H9 (cell line): ENCODE data around the gene SPIB. TPM values are rescaled to one million over a fixed set of nuclear protein-coding genes. Genes with fewer than 3 reads are reported as not detected.

Experiments used
- DNase-seq: peaks from one replicate; pipeline ENCODE4 v3.0.0-alpha.2; 2017
- H2AFZ ChIP-seq: one replicate; pipeline ENCODE4 v1.6.1; 2013; ENCODE audit warnings: mild to moderate bottlenecking, low read length, control low read depth, moderate library complexity
- H2AK5ac ChIP-seq: 2 replicates; pipeline ENCODE4 v1.6.1; 2013; ENCODE audit warnings: low read length, control low read depth, mixed read lengths; ENCODE audit not compliant: insufficient read length
- H2BK120ac ChIP-seq: one replicate; pipeline ENCODE4 v1.6.1; 2013; ENCODE audit warnings: low read depth, mild to moderate bottlenecking, low read length, control low read depth, inconsistent platforms; ENCODE audit not compliant: poor library complexity, severe bottlenecking
- H2BK12ac ChIP-seq: 2 replicates; pipeline ENCODE4 v1.6.1; 2013; ENCODE audit warnings: low read length, control low read depth, mixed read lengths, low read depth; ENCODE audit not compliant: insufficient read length
- H2BK15ac ChIP-seq: 2 replicates; pipeline ENCODE4 v1.6.1; 2013; ENCODE audit warnings: low read depth, low read length, control low read depth
- H2BK20ac ChIP-seq: one replicate; pipeline ENCODE4 v1.6.1; 2013; ENCODE audit warnings: low read depth, mild to moderate bottlenecking, low read length, control low read depth, inconsistent platforms; ENCODE audit not compliant: poor library complexity, severe bottlenecking
- H2BK5ac ChIP-seq: 2 replicates; pipeline ENCODE4 v1.6.1; 2013; ENCODE audit warnings: low read length, control low read depth, mixed read lengths; ENCODE audit not compliant: insufficient read length
- H3K14ac ChIP-seq: 2 replicates; pipeline ENCODE4 v1.6.1; 2013; ENCODE audit warnings: low read length, control low read depth; ENCODE audit not compliant: insufficient read depth
- H3K18ac ChIP-seq: 2 replicates; pipeline ENCODE4 v1.6.1; 2013; ENCODE audit warnings: low read depth, mild to moderate bottlenecking, mixed read lengths, low read length, control low read depth; ENCODE audit not compliant: insufficient read length
- H3K23ac ChIP-seq: 2 replicates; pipeline ENCODE4 v1.6.1; 2013; ENCODE audit warnings: low read length, control low read depth, mixed read lengths, low read depth; ENCODE audit not compliant: insufficient read length
- H3K23me2 ChIP-seq: 2 replicates; pipeline ENCODE4 v1.6.1; 2013; ENCODE audit warnings: low read depth, mild to moderate bottlenecking, mixed read lengths, low read length, control low read depth; ENCODE audit not compliant: insufficient read length, poor library complexity, severe bottlenecking
- H3K27ac ChIP-seq: 2 replicates; pipeline ENCODE4 v1.5.1; 2013; ENCODE audit warnings: low read length, control low read depth, mixed read lengths, low read depth; ENCODE audit not compliant: insufficient read length
- H3K27me3 ChIP-seq: 2 replicates; pipeline ENCODE4 v1.6.1; 2013; ENCODE audit warnings: low read length, control low read depth, inconsistent platforms; ENCODE audit not compliant: insufficient read depth
- H3K4ac ChIP-seq: 2 replicates; pipeline ENCODE4 v1.6.1; 2013; ENCODE audit warnings: low read depth, mild to moderate bottlenecking, control low read depth, inconsistent platforms, low read length, moderate library complexity
- H3K4me1 ChIP-seq: 2 replicates; pipeline ENCODE4 v1.6.1; 2013; ENCODE audit warnings: low read length, control low read depth, inconsistent platforms; ENCODE audit not compliant: insufficient read depth
- H3K4me2 ChIP-seq: 2 replicates; pipeline ENCODE4 v1.6.1; 2013; ENCODE audit warnings: low read length, control low read depth, mixed read lengths; ENCODE audit not compliant: insufficient read length, insufficient read depth
- H3K56ac ChIP-seq: 2 replicates; pipeline ENCODE4 v1.6.1; 2013; ENCODE audit warnings: low read depth, mild to moderate bottlenecking, mixed read lengths, low read length, control low read depth; ENCODE audit not compliant: insufficient read length
- H3K79me1 ChIP-seq: 2 replicates; pipeline ENCODE4 v1.6.1; 2013; ENCODE audit warnings: low read depth, mild to moderate bottlenecking, moderate library complexity, low read length, control low read depth, inconsistent platforms; ENCODE audit not compliant: insufficient read depth, poor library complexity, severe bottlenecking
- H3K79me2 ChIP-seq: 2 replicates; pipeline ENCODE4 v1.6.1; 2013; ENCODE audit warnings: low read length, control low read depth, inconsistent platforms; ENCODE audit not compliant: insufficient read depth
- H3K9ac ChIP-seq: 2 replicates; pipeline ENCODE4 v1.6.1; 2013; ENCODE audit warnings: low read length, control low read depth, mixed read lengths; ENCODE audit not compliant: insufficient read length; ENCODE audit errors: extremely low read depth
- H3K9me3 ChIP-seq: one replicate; pipeline ENCODE4 v1.6.1; 2013; ENCODE audit warnings: low read depth, low read length, inconsistent platforms; ENCODE audit not compliant: control insufficient read depth
- H3T11ph ChIP-seq: one replicate; pipeline ENCODE4 v1.6.1; 2013; ENCODE audit warnings: mild to moderate bottlenecking, low read length, control low read depth, inconsistent platforms
- H4K20me1 ChIP-seq: one replicate; pipeline ENCODE4 v1.6.1; 2013; ENCODE audit not compliant: control insufficient read depth, insufficient read length, insufficient read depth
- H4K5ac ChIP-seq: 2 replicates; pipeline ENCODE4 v1.6.1; 2013; ENCODE audit warnings: low read depth, mild to moderate bottlenecking, mixed read lengths, low read length, control low read depth; ENCODE audit not compliant: insufficient read length
- H4K8ac ChIP-seq: replicated peaks from 2 replicates; pipeline ENCODE4 v1.6.1; 2013; ENCODE audit warnings: low read length, control low read depth, mixed read lengths, low read depth; ENCODE audit not compliant: insufficient read length
- H4K91ac ChIP-seq: 2 replicates; pipeline ENCODE4 v1.6.1; 2013; ENCODE audit warnings: low read depth, mild to moderate bottlenecking, moderate library complexity, mixed read lengths, low read length, control low read depth; ENCODE audit not compliant: insufficient read length
- H3K27ac Mint-ChIP-seq, 3 experiments: 2 replicates in 2 of 3; 3 replicates in 1 of 3; pipeline ENCODE4 v1.8.0; 2020 to 2021; ENCODE audit warnings: mixed read lengths in 3 of 3, mild to moderate bottlenecking in 1 of 3, moderate library complexity in 1 of 3
- H3K27me3 Mint-ChIP-seq: 2 replicates; pipeline ENCODE4 v1.8.0; 2021; ENCODE audit warnings: low read depth, mild to moderate bottlenecking, moderate library complexity, mixed read lengths
- H3K36me3 Mint-ChIP-seq, 3 experiments: 2 replicates in 2 of 3; 3 replicates in 1 of 3; pipeline ENCODE4 v1.8.0; 2020 to 2021; ENCODE audit warnings: low read depth in 3 of 3, mixed read lengths in 3 of 3; ENCODE audit not compliant: insufficient read depth in 1 of 3
- H3K4me1 Mint-ChIP-seq, 2 experiments: 2 replicates each; pipeline ENCODE4 v1.8.0; 2020; ENCODE audit warnings: mixed read lengths in 2 of 2
- H3K4me3 Mint-ChIP-seq, 2 experiments: 2 replicates in 1 of 2; 3 replicates in 1 of 2; pipeline ENCODE4 v1.8.0; 2020 to 2021; ENCODE audit warnings: mild to moderate bottlenecking in 2 of 2, mixed read lengths in 2 of 2, moderate library complexity in 1 of 2
- H3K9me3 Mint-ChIP-seq, 2 experiments: 2 replicates in 1 of 2; 3 replicates in 1 of 2; pipeline ENCODE4 v1.8.0; 2020; ENCODE audit warnings: mild to moderate bottlenecking in 2 of 2, mixed read lengths in 2 of 2, moderate library complexity in 1 of 2
- WGBS: extraction: QIAGEN DNeasy Blood & Tissue Kit; methylation state at CpG from one replicate; pipeline ENCODE4 v1.1.7; 2013; ENCODE audit warnings: missing lambda C conversion rate, low lambda C conversion rate, mixed read lengths; ENCODE audit not compliant: insufficient read length; ENCODE audit errors: extremely low coverage; 5-methylcytosine and 5-hydroxymethylcytosine counted together
- total RNA-seq: library from RNA; stranded (reverse); gene quantifications from 2 replicates; pipeline ENCODE4 v1.2.1, GENCODE V29; 2021
- TF ChIP-seq, protein P1 (sequence below): fragments of 200-600 bp; sonication (generic); conservative IDR thresholded peaks from 3 replicates; pipeline ENCODE4 v1.8.0; 2021; ENCODE audit warnings: antibody characterized with exemption, mild to moderate bottlenecking

Gene SPIB
- total RNA-seq, 1 experiment from 2014 or later = 33.3 TPM

DNA sequence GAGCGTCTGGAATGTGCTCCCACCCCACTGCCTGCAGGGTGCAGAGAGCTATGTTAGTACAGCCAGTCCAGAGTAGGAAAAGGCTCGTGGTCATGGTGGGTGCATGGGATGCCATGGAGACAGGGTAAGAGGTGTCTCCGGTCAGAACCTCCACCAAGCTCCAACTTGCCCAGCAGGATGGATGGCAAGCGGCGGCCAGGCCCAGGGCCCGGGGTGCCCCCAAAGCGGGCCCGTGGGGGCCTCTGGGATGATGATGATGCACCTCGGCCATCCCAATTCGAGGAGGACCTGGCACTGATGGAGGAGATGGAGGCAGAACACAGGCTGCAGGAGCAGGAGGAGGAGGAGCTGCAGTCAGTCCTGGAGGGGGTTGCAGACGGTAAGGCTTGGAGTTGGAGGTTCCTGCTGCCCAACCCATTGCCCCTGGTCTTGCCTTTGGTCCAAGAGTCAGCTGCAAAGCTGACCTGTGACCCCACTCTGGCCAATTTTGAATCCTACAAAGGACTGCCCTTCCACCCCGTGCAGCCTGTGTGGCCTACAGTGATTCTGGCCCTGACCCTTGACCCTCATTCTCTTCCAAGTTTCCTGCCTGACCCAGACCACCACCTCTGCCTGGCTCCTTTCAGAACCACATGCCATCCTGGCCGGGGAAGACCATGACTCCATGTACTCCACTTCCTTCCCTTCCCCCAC, 19.9 kb upstream of the SPIB start:
- H3K56ac ChIP-seq = no peak overlapping the region
- WGBS = no CpG with 5 or more reads among the region's 13 CpGs
- no peak overlapping the region for H3K27ac ChIP-seq
- Mint-ChIP-seq H3K4me1 (no peaks in the 10 kb centered on the region), H3K36me3 (peaks cover 23 to 47% (median 38%) of the 10 kb centered on the region in 3 experiments), H3K4me3 (no peak overlapping the region), H3K27ac (peak overlapping the region in 2 of 3 experiments; percentile 30 to 83; a peak in 2 of 7 replicates), H3K9me3 (no peaks in the 10 kb centered on the region), H3K27me3 (no peaks in the 10 kb centered on the region)
- H4K20me1 ChIP-seq = no peaks in the 10 kb centered on the region
- H3K23ac ChIP-seq = no peak overlapping the region
- no peak overlapping the region for H3K18ac ChIP-seq
- TF ChIP-seq, protein P1, sequence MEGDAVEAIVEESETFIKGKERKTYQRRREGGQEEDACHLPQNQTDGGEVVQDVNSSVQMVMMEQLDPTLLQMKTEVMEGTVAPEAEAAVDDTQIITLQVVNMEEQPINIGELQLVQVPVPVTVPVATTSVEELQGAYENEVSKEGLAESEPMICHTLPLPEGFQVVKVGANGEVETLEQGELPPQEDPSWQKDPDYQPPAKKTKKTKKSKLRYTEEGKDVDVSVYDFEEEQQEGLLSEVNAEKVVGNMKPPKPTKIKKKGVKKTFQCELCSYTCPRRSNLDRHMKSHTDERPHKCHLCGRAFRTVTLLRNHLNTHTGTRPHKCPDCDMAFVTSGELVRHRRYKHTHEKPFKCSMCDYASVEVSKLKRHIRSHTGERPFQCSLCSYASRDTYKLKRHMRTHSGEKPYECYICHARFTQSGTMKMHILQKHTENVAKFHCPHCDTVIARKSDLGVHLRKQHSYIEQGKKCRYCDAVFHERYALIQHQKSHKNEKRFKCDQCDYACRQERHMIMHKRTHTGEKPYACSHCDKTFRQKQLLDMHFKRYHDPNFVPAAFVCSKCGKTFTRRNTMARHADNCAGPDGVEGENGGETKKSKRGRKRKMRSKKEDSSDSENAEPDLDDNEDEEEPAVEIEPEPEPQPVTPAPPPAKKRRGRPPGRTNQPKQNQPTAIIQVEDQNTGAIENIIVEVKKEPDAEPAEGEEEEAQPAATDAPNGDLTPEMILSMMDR = no peak
- peaks cover 2% of the 10 kb centered on the region; the same call in 1 of the 2 replicates for H3K79me2 ChIP-seq
- no peak overlapping the region for H3K14ac ChIP-seq
- no peak overlapping the region for H2BK120ac ChIP-seq
- no peak overlapping the region for H3K9ac ChIP-seq
- no peak overlapping the region for H2BK20ac ChIP-seq
- H2AFZ ChIP-seq = no peak overlapping the region
- no peaks in the 10 kb centered on the region for H3K23me2 ChIP-seq
- H4K5ac ChIP-seq = no peak overlapping the region
- no peaks in the 10 kb centered on the region for H3K9me3 ChIP-seq
- no peak overlapping the region for H2BK15ac ChIP-seq
- H2BK12ac ChIP-seq = no peak overlapping the region
- no peak for DNase-seq
- H3K4me2 ChIP-seq = no peak overlapping the region
- no peaks in the 10 kb centered on the region for H3K27me3 ChIP-seq
- H3K4me1 ChIP-seq = no peaks in the 10 kb centered on the region
- no peak overlapping the region for H2BK5ac ChIP-seq
- no peaks in the 10 kb centered on the region for H3K79me1 ChIP-seq
- no peak overlapping the region for H3K4ac ChIP-seq
- no peak overlapping the region for H3T11ph ChIP-seq
- no peak overlapping the region for H2AK5ac ChIP-seq
- H4K91ac ChIP-seq = no peak overlapping the region
- no peak overlapping the region for H4K8ac ChIP-seq
